Heart left ventricle (tissue), 16 donors: ENCODE results near the gene RAB11FIP4. TPM values are rescaled to one million over a fixed set of nuclear protein-coding genes. Genes with fewer than 3 reads are reported as not detected.
A peak's percentile ranks its signal among the peaks of the same experiment; 100 is the strongest.

Source experiments
- ATAC-seq, 4 donors: fragments of 200-7000 bp; cut with Tn5 transposase; one replicate each; pipeline ENCODE4 v1.9.1; 2020 to 2022; ENCODE audit warnings: moderate library complexity in 4 of 4, mild to moderate bottlenecking in 3 of 4, moderate number of reproducible peaks in 1 of 4
- DNase-seq, 5 donors: peaks; one replicate each; pipeline ENCODE4 v3.0.0-alpha.2; 2020
- H3K27ac ChIP-seq, 12 donors: fragments of 200-600 bp; sonication (generic) in 4 of 12; one replicate each; pipeline versions ENCODE4 v1.5.0 to v1.8.0; 2016 to 2022; ENCODE audit warnings: mild to moderate bottlenecking in 2 of 12
- H3K27me3 ChIP-seq, 9 donors: fragments of 200-600 bp; sonication (generic) in 2 of 9; one replicate each; pipeline versions ENCODE4 v1.5.1 to v1.8.0; 2016 to 2022; ENCODE audit warnings: mild to moderate bottlenecking in 3 of 9
- H3K36me3 ChIP-seq, 9 donors: fragments of 200-600 bp; sonication (generic) in 2 of 9; one replicate each; pipeline versions ENCODE4 v1.5.0 to v1.8.0; 2018 to 2022; ENCODE audit warnings: mild to moderate bottlenecking in 2 of 9
- H3K4me1 ChIP-seq, 12 donors: fragments of 200-600 bp; sonication (generic) in 4 of 12; one replicate each; pipeline versions ENCODE4 v1.5.0 to v1.8.0; 2016 to 2022; ENCODE audit warnings: mild to moderate bottlenecking in 3 of 12
- H3K4me3 ChIP-seq, 12 donors: fragments of 200-600 bp; sonication (generic) in 4 of 12; one replicate each; pipeline versions ENCODE4 v1.5.0 to v1.8.0; 2017 to 2022; ENCODE audit warnings: mild to moderate bottlenecking in 9 of 12, moderate library complexity in 4 of 12
- H3K9me3 ChIP-seq, 12 donors: fragments of 200-600 bp; sonication (generic) in 4 of 12; one replicate each; pipeline versions ENCODE4 v1.5.0 to v1.8.0; 2016 to 2022; ENCODE audit warnings: mild to moderate bottlenecking in 1 of 12
- CTCF ChIP-seq, 12 donors: fragments of 200-600 bp; sonication (generic) in 4 of 12; IDR thresholded peaks; one replicate each; pipeline versions ENCODE4 v1.5.0 to v1.8.0; 2018 to 2022; ENCODE audit warnings: antibody characterized with exemption in 12 of 12, mild to moderate bottlenecking in 5 of 12
- POLR2A ChIP-seq, 2 donors: fragments of 450-650 bp; IDR thresholded peaks; one replicate each; pipeline ENCODE4 v1.6.1; 2017; ENCODE audit warnings: antibody characterized with exemption in 2 of 2, mild to moderate bottlenecking in 2 of 2, moderate library complexity in 2 of 2
- WGBS, 4 donors: extraction: QIAGEN DNeasy Blood & Tissue Kit in 2 of 4; methylation state at CpG; one replicate each; pipeline versions ENCODE4 v1.1.5 to v1.1.7; 2013 to 2018; 5-methylcytosine and 5-hydroxymethylcytosine counted together
- intact Hi-C, 10 donors: fragments of 100-400 bp; cut with DNase I; formaldehyde crosslinking; loops; one replicate each; pipeline versions ENCODE4 v1.11.1 to v1.14.2; 2022
- polyA plus RNA-seq, 2 donors: library from polyadenylated mRNA; stranded (reverse); fragments of 200-250 nt; gene quantifications; one replicate each; pipeline ENCODE4 v1.2.3, GENCODE V29; 2013
- total RNA-seq, 9 donors: library from RNA; depleted of rRNA in 2 of 9; stranded (reverse); fragments of >200 nt in 2 of 9; fragmentation: NEBNext Ultra II Directional in 3 of 9; extraction: Animal tissue kit (Norgen Biotek cat#: 25700) in 3 of 9; gene quantifications; one replicate each; pipeline versions ENCODE4 v1.1.0 to v1.2.4, GENCODE V29; 2016 to 2023
- donor health status: ischemic (EF 13 %, LVEDD 7.1; RV severe dilation, severe dysfunction).
- donor health status: healthy with polysubstance abuse.
- donor health status: DM: no; HTN: yes; CAD: no.
- donor health status: DM: no; HTN: no; CAD: no.
- donor health status: ischemic (EF 25% LVEDD 6.9; RV normal size, moderate dysfunction).
- donor health status: ischemic (EF 25% LVEDD 5.7; RV mildly dilated, moderate dysfunction).
- donor health status: healthy.
- donor health status: DM: yes; HTN: yes; CAD: no.
- donor health status: ischemic (EF 35%, LVEDD 5.7; RV mildly dilated, moderate dysfunction).
- donor health status: nonischemic (EF 11% LVEDD 7.7; RV severe dilation, severe dysfunction).
- donor health status: DM: yes; HTN: yes; CAD: no.
- donor health status: PGD.
- donor health status: ischemic (EF 29% LVEDD 5.4; RV normal size, mild dysfunction).
- donor health status: nonischemic (EF 23%, LVEDD 6.1; RV moderate dilation, normal function).

The RAB11FIP4 gene
- total and polyA plus RNA-seq, 11 donors: 1.5 to 13.7 (median 8.3) TPM

GRCh38 chr17:31544186-31544585 lies 152.7 kb downstream of the RAB11FIP4 start:
- ATAC-seq (no peak), DNase-seq (no peak)
- no peaks in the 10 kb centered on the region for H3K9me3 ChIP-seq
- H3K27ac ChIP-seq: no peak overlapping the region
- no peaks in the 10 kb centered on the region for H3K36me3 ChIP-seq
- no peaks in the 10 kb centered on the region for H3K27me3 ChIP-seq
- intact Hi-C loops: no loop called here
- 36 to 52% (median 44%) methylated on average over 3 of the region's 3 CpGs for WGBS, 4 donors
- peaks cover 0 to 11% (median 0%) of the 10 kb centered on the region in 12 donors for H3K4me1 ChIP-seq
- no peak overlapping the region for H3K4me3 ChIP-seq
- TF ChIP-seq POLR2A (IDR thresholded peaks at IDR 0.05) (no peak), CTCF (IDR thresholded peaks at IDR 0.05) (no peak)

GRCh38 chr17:31546650-31547049 lies 155.2 kb downstream of the RAB11FIP4 start:
- Histone ChIP-seq H3K27ac (no peak overlapping the region), H3K36me3 (no peaks in the 10 kb centered on the region), H3K4me3 (no peak overlapping the region), H3K27me3 (no peaks in the 10 kb centered on the region), H3K9me3 (no peaks in the 10 kb centered on the region), H3K4me1 (peaks cover 0 to 17% (median 3%) of the 10 kb centered on the region in 12 donors)
- no peak for DNase-seq
- 72 to 82% (median 79%) methylated on average over 4 of the region's 4 CpGs for WGBS, 4 donors
- ATAC-seq: no peak
- no peak for TF ChIP-seq POLR2A (IDR thresholded peaks at IDR 0.05)
- no peak for TF ChIP-seq CTCF (IDR thresholded peaks at IDR 0.05)
- intact Hi-C loops: no loop called here

- no peak for DNase-seq
- H3K27me3 ChIP-seq: no peaks in the 10 kb centered on the region
- peak overlapping the region; percentile 81 to 97 (median 94) for H3K27ac ChIP-seq
- intact Hi-C loops: no loop called here
- H3K9me3 ChIP-seq: no peaks in the 10 kb centered on the region
- no peak for TF ChIP-seq POLR2A (IDR thresholded peaks at IDR 0.05)
- no peak for TF ChIP-seq CTCF (IDR thresholded peaks at IDR 0.05)
- ATAC-seq: peak in 1 of 4 donors; percentile 20
- whole genome bisulfite sequencing, 4 donors: 34 to 45% (median 44%) methylated on average over 5 of the region's 5 CpGs
- H3K36me3 ChIP-seq: no peaks in the 10 kb centered on the region
- H3K4me1 ChIP-seq: peaks cover 0 to 17% (median 3%) of the 10 kb centered on the region in 12 donors
- peak overlapping the region; percentile 51 to 93 (median 80) for H3K4me3 ChIP-seq
Measured at GRCh38 chr17:31548709-31549108, 157.2 kb downstream of the RAB11FIP4 start.

- TF ChIP-seq POLR2A (IDR thresholded peaks at IDR 0.05): no peak
- no peak for TF ChIP-seq CTCF (IDR thresholded peaks at IDR 0.05)
- H3K36me3 ChIP-seq: no peaks in the 10 kb centered on the region
- peak overlapping the region; percentile 81 to 97 (median 94) for H3K27ac ChIP-seq
- no peaks in the 10 kb centered on the region for H3K9me3 ChIP-seq
- peak in 2 of 4 donors; percentile 12 to 33 for ATAC-seq
- H3K4me1 ChIP-seq: peaks cover 0 to 17% (median 3%) of the 10 kb centered on the region in 12 donors
- DNase-seq: no peak
- H3K4me3 ChIP-seq: peak overlapping the region; percentile 51 to 93 (median 80)
- H3K27me3 ChIP-seq: no peaks in the 10 kb centered on the region
- intact Hi-C loops: no loop called here
- 0 to 1% (median 0%) methylated on average over 12 to 18 of the region's 18 CpGs for WGBS, 4 donors
Measured at GRCh38 chr17:31549121-31549524, 157.6 kb downstream of the RAB11FIP4 start.
